HG02623 (cell line): ENCODE results near the gene FUT1.
A peak's percentile ranks its signal among the peaks of the same experiment; 100 is the strongest.
"Not testable (repeated sequence)": the region's sequence is repeated elsewhere in the genome, so short reads cannot be mapped to it uniquely, and the experiment has no call there.

Source experiments
- ATAC-seq: cut with Tn5 transposase; IDR thresholded peaks from one replicate; pipeline ENCODE4 v1.9.1; 2021; ENCODE audit warnings: moderate library complexity; ENCODE audit not compliant: unreplicated experiment

Gene FUT1

DNA sequence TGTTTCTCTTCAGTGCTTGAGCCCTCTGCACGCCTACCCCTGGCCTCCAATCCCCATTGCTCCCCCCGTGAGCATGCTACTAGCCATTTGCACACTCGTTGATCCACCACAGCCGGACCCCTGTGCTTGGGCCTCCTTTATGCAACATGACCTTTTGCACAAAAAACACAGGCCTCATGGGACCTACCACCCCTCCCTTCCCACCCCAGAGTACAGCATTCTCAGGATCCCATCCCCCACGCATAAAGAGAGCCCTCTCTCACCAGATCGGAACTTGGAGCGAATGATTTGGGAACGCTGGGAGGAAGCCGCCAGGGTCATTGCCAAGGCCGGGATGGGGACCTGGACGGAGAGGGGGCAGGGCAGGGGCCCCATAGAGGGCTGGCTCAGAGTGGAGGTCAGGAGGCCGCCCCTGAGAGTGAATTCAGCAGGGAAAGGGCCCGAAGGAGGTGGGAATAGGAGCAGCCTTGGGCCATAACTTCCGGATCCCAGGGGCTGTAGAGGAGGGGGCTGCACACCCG is 33.7 kb downstream of the FUT1 start:
- no peak for ATAC-seq

DNA sequence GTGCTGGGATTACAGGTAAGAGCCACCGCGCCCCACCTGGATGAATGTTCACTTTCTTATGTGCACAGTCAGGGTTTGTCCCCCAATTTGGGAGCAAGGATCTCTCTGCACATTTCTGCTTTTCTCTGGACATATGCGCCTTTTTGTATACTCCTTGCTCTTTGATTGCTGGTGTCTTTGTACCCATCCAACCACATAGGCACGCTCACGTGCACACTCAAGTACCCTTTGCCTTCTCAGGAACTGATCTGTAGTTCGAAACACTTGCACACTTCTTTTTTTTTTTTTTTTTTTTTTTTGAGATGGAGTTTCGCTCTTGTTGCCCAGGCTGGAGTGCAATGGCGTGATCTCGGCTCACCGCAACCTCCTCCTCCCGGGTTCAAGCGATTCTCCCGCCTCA is 34.3 kb downstream of the FUT1 start:
- ATAC-seq: not testable (repeated sequence)

DNA sequence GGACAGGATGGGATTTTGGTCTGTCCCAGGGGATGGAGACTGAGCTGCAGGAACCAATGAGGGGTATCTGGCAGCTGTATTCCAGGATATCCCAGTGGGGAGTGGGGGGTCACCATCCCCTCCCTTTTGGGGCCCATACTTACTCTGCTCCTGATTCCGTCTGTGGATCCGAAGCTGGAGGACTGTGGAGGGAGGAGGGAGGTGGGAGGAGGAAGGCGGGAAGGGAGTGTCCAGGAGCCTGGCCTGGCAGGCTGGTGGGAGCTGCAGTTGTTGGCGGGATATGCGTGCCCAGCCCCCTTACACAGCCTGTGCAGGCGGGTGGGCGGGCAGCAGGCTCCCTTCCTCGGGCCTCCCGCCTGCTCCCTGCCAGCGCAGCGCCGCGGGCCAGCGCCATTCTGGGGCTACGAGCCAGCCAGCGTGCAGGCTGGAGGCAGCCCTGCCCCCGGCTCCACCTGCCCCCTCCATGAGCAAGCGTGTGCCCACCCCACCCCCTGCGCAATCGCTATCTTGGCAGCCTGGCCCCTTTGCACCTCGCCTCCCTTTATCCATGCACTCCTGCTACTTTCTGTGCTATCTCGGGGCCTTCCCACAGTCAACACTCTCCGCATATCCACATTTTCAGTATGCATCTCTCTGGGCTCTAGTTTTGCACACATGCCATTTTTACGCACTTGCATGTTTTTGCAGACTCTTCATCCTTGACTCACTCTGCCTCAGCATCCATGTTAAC is 35.7 kb downstream of the FUT1 start:
- ATAC-seq: no peak

DNA sequence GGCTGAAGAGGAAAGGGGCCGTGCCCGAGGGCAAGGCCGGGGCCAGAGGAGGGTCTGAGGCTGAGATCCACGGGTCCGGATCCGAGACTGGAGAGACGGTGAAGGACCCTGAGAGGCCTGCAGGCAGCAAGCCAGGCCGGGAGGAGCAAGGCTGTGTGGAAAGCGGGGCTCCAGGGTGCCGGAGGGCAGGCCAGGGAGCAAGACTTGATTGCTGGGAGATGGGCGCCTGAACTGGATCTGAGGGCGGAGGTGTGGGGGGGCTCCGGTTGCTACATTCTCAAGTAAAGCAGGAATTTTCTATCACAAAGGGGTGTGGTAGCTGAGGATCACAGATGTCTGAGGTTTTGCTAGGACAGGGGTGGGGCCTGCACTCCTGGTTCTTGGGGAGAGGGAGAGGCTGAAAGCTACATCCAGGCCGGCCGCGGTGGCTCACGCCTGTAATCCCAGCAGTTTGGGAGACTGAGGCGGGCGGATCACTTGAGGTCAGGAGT is 36.7 kb downstream of the FUT1 start:
- no peak for ATAC-seq

DNA sequence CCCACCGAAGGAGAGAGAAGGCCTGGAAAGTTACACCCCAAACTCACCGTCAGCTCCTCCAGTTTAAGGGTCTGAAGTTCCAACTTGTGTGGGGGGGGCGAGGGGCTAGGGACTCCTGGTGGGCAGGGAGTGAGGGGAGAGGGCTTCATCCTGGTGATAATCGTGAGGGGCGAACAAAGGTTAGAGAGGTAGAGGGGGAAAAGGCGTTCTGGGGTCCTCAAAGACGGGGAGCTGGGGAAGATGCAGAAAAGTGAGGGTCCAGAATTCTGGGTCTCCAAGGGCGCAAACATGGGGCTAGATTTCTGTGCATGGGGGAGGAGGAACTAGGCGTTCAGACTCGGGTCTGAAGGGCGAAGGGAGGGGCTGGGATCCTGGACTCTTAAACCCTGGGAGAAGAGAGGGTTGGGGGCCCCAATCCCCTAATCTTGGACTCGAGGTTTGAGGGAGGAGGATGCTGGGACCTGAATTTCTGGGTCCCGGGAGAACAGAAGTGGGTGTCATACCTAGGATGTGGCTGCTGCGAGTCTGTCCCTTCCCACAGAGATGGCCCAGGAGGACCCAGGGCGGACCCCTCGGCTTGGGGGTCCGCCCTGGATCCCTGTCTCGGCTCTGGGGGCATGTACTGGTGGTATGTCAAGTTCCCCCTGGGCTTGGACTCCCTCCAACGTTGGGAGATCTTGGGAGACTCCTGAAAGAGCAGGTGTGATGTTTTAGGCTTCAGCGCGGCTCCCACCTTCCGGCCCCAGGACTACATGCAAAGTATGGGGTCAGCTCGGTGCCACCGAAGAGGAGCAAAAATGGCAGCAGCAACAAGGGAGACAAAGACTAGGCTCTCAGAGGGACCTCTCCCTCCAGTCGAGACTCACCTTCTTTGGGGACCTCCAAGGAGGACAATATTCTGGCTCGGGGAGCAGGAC is 37.4 kb downstream of the FUT1 start:
- no peak for ATAC-seq

DNA sequence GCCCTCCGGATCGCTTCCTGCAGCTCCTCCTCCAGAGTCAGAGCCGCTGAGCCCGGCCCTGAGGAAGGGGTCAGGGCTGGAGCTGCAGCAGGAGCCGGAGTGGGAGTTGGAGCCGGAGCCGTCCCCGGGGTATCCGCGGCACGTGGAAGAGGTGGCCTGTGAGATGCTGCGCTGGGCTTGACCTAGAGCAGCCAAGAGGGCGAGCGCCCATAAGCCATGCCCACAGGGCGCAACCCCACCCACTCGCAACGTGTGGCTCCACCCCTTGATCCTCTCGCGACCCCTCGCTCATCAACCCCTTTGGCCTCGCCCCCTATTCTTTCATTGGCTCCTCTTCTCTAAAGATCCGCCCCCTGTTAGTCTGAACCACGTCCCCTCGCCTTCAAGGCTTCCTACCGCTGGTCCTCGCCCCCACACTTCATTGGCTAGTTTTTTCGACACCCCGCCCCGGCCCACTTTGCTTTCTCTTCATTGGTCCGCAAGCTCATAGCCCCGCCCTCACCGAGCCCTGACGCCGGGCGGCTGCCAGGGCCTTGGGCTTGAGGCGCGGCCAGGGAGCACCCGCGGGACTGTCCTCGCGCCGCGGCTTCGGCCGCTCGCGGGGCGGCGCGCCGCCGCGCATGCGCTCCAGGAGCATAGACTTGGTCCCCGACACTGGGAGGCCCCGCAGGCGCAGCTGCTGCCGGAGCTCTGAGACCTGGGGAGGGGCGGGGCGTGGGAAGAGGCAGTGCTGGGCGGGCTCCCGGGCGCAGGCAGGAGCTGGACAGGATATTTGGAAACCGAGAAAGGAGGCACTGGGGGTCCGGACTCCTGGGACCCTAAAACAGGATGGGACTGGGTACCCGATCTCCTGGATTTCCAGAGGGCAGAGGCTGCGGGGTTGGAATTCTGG is 38.3 kb downstream of the FUT1 start:
- peak; percentile 77 for ATAC-seq

DNA sequence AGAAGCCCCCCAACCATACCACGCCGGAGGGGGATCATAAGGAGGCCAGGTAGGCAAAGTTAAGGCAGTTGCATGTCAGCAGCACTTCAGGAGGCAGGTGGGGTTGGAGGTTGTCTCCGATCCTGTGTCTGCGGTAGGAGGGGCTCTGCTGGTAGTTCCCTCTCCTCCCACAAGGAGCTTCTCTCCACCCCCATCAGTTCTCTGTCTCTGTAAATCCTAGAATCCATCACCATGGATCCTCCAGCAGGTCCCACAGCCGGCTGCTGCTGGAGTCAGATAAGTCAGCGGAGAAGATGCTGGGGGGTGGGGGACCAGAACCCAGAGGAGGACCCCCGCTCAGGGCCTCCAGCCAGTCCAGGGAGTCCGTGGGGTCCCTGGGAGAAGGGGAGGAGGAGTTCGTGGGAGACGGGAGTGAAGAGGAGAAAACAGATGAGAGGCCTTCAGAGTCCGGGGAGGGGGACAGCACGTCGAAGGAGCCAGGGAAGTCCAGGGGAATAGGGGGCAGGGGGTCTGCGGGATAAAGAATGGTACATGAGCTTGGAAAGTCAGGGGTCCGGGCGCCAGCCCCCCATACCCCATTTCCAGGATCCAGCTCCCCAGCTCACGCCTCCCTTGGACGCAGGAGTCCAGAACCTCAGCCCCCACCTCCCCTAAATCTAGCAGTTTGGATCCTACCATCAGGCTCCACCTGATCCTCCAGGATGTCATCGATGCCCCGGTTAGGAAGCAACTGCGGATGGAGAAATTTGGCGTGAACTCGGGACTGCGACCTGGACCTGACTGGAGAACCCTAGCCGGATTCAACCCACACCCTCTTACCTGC is 39.2 kb downstream of the FUT1 start:
- ATAC-seq: no peak

DNA sequence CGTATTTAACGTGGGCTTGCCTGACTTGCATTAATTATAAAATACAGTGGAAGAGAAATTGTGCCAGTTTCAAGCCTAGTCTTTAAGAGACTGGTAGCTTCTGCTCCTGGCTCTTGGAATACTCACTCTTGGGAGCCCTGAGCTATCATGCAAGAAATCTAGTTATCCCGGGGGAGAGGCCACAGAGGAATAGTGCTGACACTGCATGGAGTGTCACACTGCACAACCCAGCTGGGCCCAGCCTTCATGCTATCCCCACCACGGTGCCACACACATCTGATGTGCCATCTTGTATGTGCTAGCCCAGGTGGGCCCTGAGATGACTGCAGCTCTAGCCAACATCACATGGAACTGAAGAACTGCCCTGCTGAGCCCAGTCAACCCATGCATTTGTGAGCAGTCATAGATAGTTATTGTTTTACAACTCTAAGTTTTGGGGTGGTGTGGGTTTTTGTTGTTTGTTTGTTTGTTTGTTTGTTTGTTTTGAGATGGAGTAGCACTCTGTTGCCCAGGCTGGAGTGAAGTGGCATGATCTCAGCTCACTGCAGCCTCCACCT is 41.3 kb downstream of the FUT1 start:
- ATAC-seq: no peak

DNA sequence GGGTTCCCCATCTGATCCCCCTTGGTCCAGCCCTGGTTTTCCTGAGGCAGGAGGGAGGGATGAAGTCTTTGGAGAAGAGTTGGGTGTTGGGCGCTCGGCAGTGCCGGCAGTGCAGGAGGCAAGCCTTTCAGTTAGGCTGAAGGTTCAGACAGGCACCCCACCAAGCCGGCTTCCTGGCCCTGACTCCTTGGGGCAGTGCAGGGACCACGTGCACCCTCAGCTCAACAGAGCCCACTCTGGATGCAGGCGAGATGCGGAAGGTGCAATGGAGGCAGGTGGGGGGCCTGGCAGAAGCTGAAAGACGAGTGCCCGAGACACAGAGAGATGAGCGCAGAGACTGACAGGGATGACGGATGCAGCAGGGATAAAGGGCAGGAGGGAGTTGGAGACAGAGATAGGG is 44.0 kb downstream of the FUT1 start:
- no peak for ATAC-seq

DNA sequence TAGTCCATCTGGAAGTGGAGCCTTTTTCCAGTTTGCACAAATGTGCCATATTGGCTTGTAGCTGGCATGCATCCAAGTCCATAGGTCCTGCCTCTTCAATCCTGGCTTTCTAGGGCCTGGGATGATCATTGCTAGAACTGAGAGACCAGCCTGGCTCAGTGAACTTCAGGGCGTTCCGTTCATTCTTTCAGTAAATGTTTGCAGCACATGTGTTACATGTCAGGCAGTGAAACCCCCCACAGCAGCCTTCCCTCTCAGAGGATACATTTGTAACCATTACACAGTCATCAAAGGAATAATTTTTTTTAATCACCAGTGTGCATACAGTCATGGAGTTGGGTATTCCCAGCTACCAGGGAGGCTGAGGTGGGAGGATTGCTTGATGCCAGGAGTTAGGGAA is 47.0 kb downstream of the FUT1 start:
- ATAC-seq: no peak

DNA sequence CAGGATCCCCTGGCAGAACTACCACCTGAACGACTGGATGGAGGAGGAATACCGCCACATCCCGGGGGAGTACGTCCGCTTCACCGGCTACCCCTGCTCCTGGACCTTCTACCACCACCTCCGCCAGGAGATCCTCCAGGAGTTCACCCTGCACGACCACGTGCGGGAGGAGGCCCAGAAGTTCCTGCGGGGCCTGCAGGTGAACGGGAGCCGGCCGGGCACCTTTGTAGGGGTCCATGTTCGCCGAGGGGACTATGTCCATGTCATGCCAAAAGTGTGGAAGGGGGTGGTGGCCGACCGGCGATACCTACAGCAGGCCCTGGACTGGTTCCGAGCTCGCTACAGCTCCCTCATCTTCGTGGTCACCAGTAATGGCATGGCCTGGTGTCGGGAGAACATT is 49.1 kb downstream of the FUT1 start:
- ATAC-seq: no peak

DNA sequence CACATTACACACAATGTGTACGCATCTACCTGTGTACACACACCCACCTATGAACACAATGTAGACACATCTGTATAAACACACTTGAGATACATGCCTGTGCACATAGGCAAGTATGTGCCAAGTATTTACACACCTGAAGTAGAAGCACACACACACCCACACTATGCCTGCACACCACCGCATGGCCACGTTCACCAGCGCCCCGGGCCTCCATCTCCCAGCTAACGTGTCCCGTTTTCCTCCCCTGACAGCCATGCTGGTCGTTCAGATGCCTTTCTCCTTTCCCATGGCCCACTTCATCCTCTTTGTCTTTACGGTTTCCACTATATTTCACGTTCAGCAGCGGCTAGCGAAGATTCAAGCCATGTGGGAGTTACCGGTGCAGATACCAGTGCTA is 49.7 kb downstream of the FUT1 start:
- no peak for ATAC-seq

DNA sequence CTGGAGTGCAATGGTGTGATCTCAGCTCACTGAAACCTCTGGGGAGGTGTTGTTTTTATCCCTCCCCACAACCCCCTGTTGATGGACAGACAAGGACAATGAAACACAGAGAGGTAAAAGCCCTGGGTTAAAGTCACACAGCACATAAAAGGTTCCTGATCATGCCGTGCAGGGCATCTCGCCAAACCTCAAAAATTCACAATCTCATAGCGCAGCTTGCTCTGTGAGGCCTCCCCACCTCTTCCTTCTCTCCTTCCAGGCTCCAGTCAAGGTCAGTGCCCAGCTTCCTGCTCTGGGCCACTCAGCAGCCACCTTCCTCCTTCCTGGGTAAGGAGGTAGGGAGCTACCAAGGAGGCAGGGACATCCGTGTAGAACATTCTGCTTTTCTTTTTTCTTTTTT is 54.4 kb downstream of the FUT1 start:
- no peak for ATAC-seq
